Gastroesophageal sphincter (tissue), 4 donors: ENCODE results near the gene GARIN5A. TPM values are rescaled to one million over a fixed set of nuclear protein-coding genes. Genes with fewer than 3 reads are reported as not detected.
A peak's percentile ranks its signal among the peaks of the same experiment; 100 is the strongest.

Experiments
- ATAC-seq: fragments of 150-250 bp; one replicate; pipeline ENCODE4 v1.9.1; 2016; ENCODE audit warnings: mild to moderate bottlenecking, moderate library complexity
- H3K27ac ChIP-seq, 4 donors: fragments of 200-600 bp; sonication (generic) in 3 of 4; 1 replicate in 3 of 4; 2 replicates in 1 of 4; pipeline ENCODE4 v1.5.1; 2016 to 2019
- H3K27me3 ChIP-seq: fragments of 200-600 bp; sonication (generic); one replicate; pipeline ENCODE4 v1.5.1; 2019
- H3K36me3 ChIP-seq, 2 donors: fragments of 200-600 bp; sonication (generic); one replicate each; pipeline ENCODE4 v1.5.1; 2019; ENCODE audit warnings: control low read depth in 1 of 2
- H3K4me1 ChIP-seq, 3 donors: fragments of 200-600 bp; sonication (generic); 1 replicate in 2 of 3; 2 replicates in 1 of 3; pipeline ENCODE4 v1.5.1; 2016 to 2019; ENCODE audit warnings: control low read depth in 2 of 3
- H3K4me3 ChIP-seq, 2 donors: fragments of 200-600 bp; sonication (generic); one replicate each; pipeline ENCODE4 v1.5.1; 2019; ENCODE audit warnings: mild to moderate bottlenecking in 1 of 2, moderate library complexity in 1 of 2
- H3K9me3 ChIP-seq, 3 donors: fragments of 200-600 bp; sonication (generic); one replicate each; pipeline ENCODE4 v1.5.1; 2017 to 2019; ENCODE audit warnings: control low read depth in 2 of 3
- CTCF ChIP-seq, 4 experiments: fragments of 200-600 bp in 2 of 4; fragments of 450-650 bp in 2 of 4; sonication (generic) in 1 of 4; IDR thresholded peaks; one replicate each; pipeline ENCODE4 v1.5.1; 2017 to 2019; ENCODE audit warnings: antibody characterized with exemption in 4 of 4, mild to moderate bottlenecking in 2 of 4, moderate library complexity in 2 of 4
- EP300 ChIP-seq: sonication (generic); formaldehyde crosslinking; IDR thresholded peaks from one replicate; pipeline ENCODE4 v1.6.1; 2017; ENCODE audit warnings: antibody characterized with exemption, mild to moderate bottlenecking
- POLR2A ChIP-seq, 2 donors: fragments of 450-650 bp; IDR thresholded peaks; one replicate each; pipeline ENCODE4 v1.6.1; 2017; ENCODE audit warnings: antibody characterized with exemption in 2 of 2, mild to moderate bottlenecking in 2 of 2, moderate library complexity in 1 of 2
- POLR2AphosphoS5 ChIP-seq: sonication (generic); formaldehyde crosslinking; IDR thresholded peaks from one replicate; pipeline ENCODE4 v1.6.1; 2017; ENCODE audit warnings: antibody characterized with exemption
- WGBS, 2 donors: methylation state at CpG; one replicate each; pipeline ENCODE4 v1.1.5; 2018; ENCODE audit warnings: low coverage in 1 of 2; 5-methylcytosine and 5-hydroxymethylcytosine counted together
- total RNA-seq, 4 donors: library from RNA; depleted of rRNA; stranded (reverse); fragments of >200 nt; gene quantifications; one replicate each; pipeline ENCODE4 v1.1.0, GENCODE V29; 2016

The GARIN5A gene
- total RNA-seq, 4 donors from 2014 or later, result 0.78 to 1.7 TPM; not detected in 2

GRCh38 chr19:50433201-50434180 lies 43.2 kb downstream of the GARIN5A start:
- no peak overlapping the region for H3K27ac ChIP-seq
- TF ChIP-seq POLR2AphosphoS5 (no peak), CTCF (IDR thresholded peaks at IDR 0.05) (no peak), EP300 (no peak), POLR2A (IDR thresholded peaks at IDR 0.05) (no peak)
- H3K36me3 ChIP-seq, result no peaks in the 10 kb centered on the region
- no peaks in the 10 kb centered on the region for H3K9me3 ChIP-seq
- 20 to 87% methylated on average over 2 to 3 of the region's 19 CpGs for WGBS, 2 donors
- no peak for ATAC-seq
- no peak overlapping the region for H3K4me3 ChIP-seq
- peaks cover 0 to 21% (median 7%) of the 10 kb centered on the region in 3 donors for H3K4me1 ChIP-seq
- H3K27me3 ChIP-seq, result peaks cover 69% of the 10 kb centered on the region

GRCh38 chr19:50432221-50433028 lies 44.2 kb downstream of the GARIN5A start, which contains the start of gene MYBPC2:
Gene MYBPC2, plus strand, starts transcription at chr19:50432892. Its CDS starts 62 bp downstream, at chr19:50432954.
- Histone ChIP-seq H3K27ac (peak within 1 kb of the TSS in 3 of 4 donors; percentile 58 to 72 (median 62)), H3K36me3 (no peaks in the 10 kb centered on the region), H3K4me1 (peaks cover 0 to 30% (median 7%) of the 10 kb centered on the region in 3 donors), H3K27me3 (peaks cover 74% of the 10 kb centered on the region), H3K4me3 (peak within 1 kb of the TSS; percentile 36 to 67), H3K9me3 (no peaks in the 10 kb centered on the region)
- no peak for TF ChIP-seq POLR2A (IDR thresholded peaks at IDR 0.05)
- no peak for TF ChIP-seq EP300
- no peak for TF ChIP-seq CTCF (IDR thresholded peaks at IDR 0.05)
- TF ChIP-seq POLR2AphosphoS5, result no peak
- no peak for ATAC-seq
- WGBS, 2 donors, result 0% methylated on average over 10 of the region's 40 CpGs; no CpG with 5 or more reads in 1 of the 2 donors

GRCh38 chr19:50431343-50432220 lies 45.1 kb downstream of the GARIN5A start:
- Histone ChIP-seq H3K4me1 (peaks cover 0 to 30% (median 7%) of the 10 kb centered on the region in 3 donors), H3K4me3 (peak overlapping the region; percentile 36 to 67), H3K36me3 (no peaks in the 10 kb centered on the region), H3K9me3 (no peaks in the 10 kb centered on the region), H3K27ac (peak overlapping the region in 3 of 4 donors; percentile 58 to 72 (median 62)), H3K27me3 (peaks cover 71% of the 10 kb centered on the region)
- no peak for TF ChIP-seq POLR2A (IDR thresholded peaks at IDR 0.05)
- TF ChIP-seq POLR2AphosphoS5, result no peak
- TF ChIP-seq EP300, result no peak
- no peak for TF ChIP-seq CTCF (IDR thresholded peaks at IDR 0.05)
- 0 to 3% methylated on average over 11 of the region's 54 CpGs for WGBS, 2 donors
- peak; percentile 88 for ATAC-seq

- H3K9me3 ChIP-seq, result no peaks in the 10 kb centered on the region
- no peaks in the 10 kb centered on the region for H3K36me3 ChIP-seq
- peaks cover 0 to 30% (median 7%) of the 10 kb centered on the region in 3 donors for H3K4me1 ChIP-seq
- WGBS, 2 donors, result 24 to 38% methylated on average over 9 to 13 of the region's 13 CpGs
- ATAC-seq, result no peak
- no peak overlapping the region for H3K27ac ChIP-seq
- peaks cover 66% of the 10 kb centered on the region for H3K27me3 ChIP-seq
- TF ChIP-seq CTCF (IDR thresholded peaks at IDR 0.05), result no peak
- no peak for TF ChIP-seq POLR2A (IDR thresholded peaks at IDR 0.05)
- TF ChIP-seq POLR2AphosphoS5, result no peak
- no peak for TF ChIP-seq EP300
- peak overlapping the region in 1 of 2 donors; percentile 67 for H3K4me3 ChIP-seq
Measured at GRCh38 chr19:50430888-50431342, 45.7 kb downstream of the GARIN5A start.
